Mesenchymal stem cell (in vitro differentiated cells and primary cell): ENCODE data around the gene P2RX5.

Experiments used
- DNase-seq: peaks from one replicate; pipeline ENCODE4 v3.0.0-alpha.2; 2013
- H2AFZ ChIP-seq: one replicate; pipeline ENCODE4 v1.6.1; 2013; ENCODE audit warnings: low read depth, mild to moderate bottlenecking, control low read depth, inconsistent platforms, low read length, moderate library complexity
- H2AK5ac ChIP-seq: 2 replicates; pipeline ENCODE4 v1.6.1; 2013; ENCODE audit warnings: low read length, moderate library complexity, mild to moderate bottlenecking, inconsistent platforms; ENCODE audit not compliant: severe bottlenecking
- H2BK120ac ChIP-seq: one replicate; pipeline ENCODE4 v1.6.1; 2013; ENCODE audit warnings: low read depth, mild to moderate bottlenecking, inconsistent platforms, low read length, moderate library complexity
- H2BK12ac ChIP-seq, 2 experiments: one replicate each; pipeline ENCODE4 v1.6.1; 2013; ENCODE audit warnings: inconsistent platforms in 2 of 2, low read length in 2 of 2, mild to moderate bottlenecking in 2 of 2, moderate library complexity in 2 of 2, control low read depth in 1 of 2
- H2BK15ac ChIP-seq: one replicate; pipeline ENCODE4 v1.6.1; 2013; ENCODE audit warnings: mild to moderate bottlenecking, low read depth, inconsistent platforms; ENCODE audit not compliant: poor library complexity, severe bottlenecking
- H2BK5ac ChIP-seq: 2 replicates; pipeline ENCODE4 v1.6.1; 2013; ENCODE audit warnings: low read depth, mild to moderate bottlenecking, low read length, control low read depth, inconsistent platforms; ENCODE audit not compliant: poor library complexity, severe bottlenecking
- H3K14ac ChIP-seq, 2 experiments: one replicate each; pipeline ENCODE4 v1.6.1; 2013; ENCODE audit warnings: inconsistent platforms in 2 of 2, low read length in 2 of 2, control low read depth in 1 of 2, mild to moderate bottlenecking in 1 of 2, moderate library complexity in 1 of 2
- H3K18ac ChIP-seq, 2 experiments: one replicate each; pipeline ENCODE4 v1.6.1; 2013; ENCODE audit warnings: inconsistent platforms in 2 of 2, low read length in 2 of 2, control low read depth in 1 of 2, low read depth in 1 of 2, mild to moderate bottlenecking in 1 of 2
- H3K23ac ChIP-seq, 2 experiments: one replicate each; pipeline ENCODE4 v1.6.1; 2013; ENCODE audit warnings: inconsistent platforms in 2 of 2, low read length in 2 of 2, mild to moderate bottlenecking in 2 of 2, moderate library complexity in 2 of 2, control low read depth in 1 of 2
- H3K27ac ChIP-seq: 2 replicates; pipeline ENCODE4 v1.5.1; 2013; ENCODE audit warnings: mild to moderate bottlenecking, moderate library complexity, low read length, control low read depth, inconsistent platforms; ENCODE audit not compliant: poor library complexity, severe bottlenecking
- H3K27me3 ChIP-seq, 2 experiments: 2 replicates each; pipeline versions ENCODE4 v1.6.1 to v1.7.0; 2013; ENCODE audit warnings: low read length in 2 of 2, mild to moderate bottlenecking in 2 of 2, moderate library complexity in 2 of 2, control low read depth in 1 of 2, inconsistent platforms in 1 of 2; ENCODE audit not compliant: control insufficient read depth in 1 of 2, insufficient read depth in 1 of 2
- H3K36me3 ChIP-seq, 2 experiments: 2 replicates each; pipeline versions ENCODE4 v1.6.1 to v1.7.0; 2013; ENCODE audit warnings: low read length in 2 of 2, control low read depth in 1 of 2, inconsistent platforms in 1 of 2, low read depth in 1 of 2, mild to moderate bottlenecking in 1 of 2; ENCODE audit not compliant: insufficient read depth in 2 of 2, control insufficient read depth in 1 of 2
- H3K4ac ChIP-seq, 2 experiments: one replicate each; pipeline ENCODE4 v1.6.1; 2013; ENCODE audit warnings: inconsistent platforms in 2 of 2, low read length in 2 of 2, mild to moderate bottlenecking in 2 of 2, moderate library complexity in 2 of 2, control low read depth in 1 of 2, low read depth in 1 of 2
- H3K4me1 ChIP-seq: 2 replicates; pipeline ENCODE4 v1.6.1; 2013; ENCODE audit warnings: low read depth, low read length, control low read depth; ENCODE audit not compliant: control insufficient read depth, insufficient read depth
- H3K4me2 ChIP-seq: 2 replicates; pipeline ENCODE4 v1.6.1; 2013; ENCODE audit warnings: low read length, mild to moderate bottlenecking, inconsistent platforms; ENCODE audit not compliant: poor library complexity, severe bottlenecking
- H3K4me3 ChIP-seq, 2 experiments: 2 replicates each; pipeline versions ENCODE4 v1.5.1 to v1.7.0; 2013; ENCODE audit warnings: low read length in 2 of 2, mild to moderate bottlenecking in 2 of 2, control low read depth in 1 of 2, low read depth in 1 of 2; ENCODE audit not compliant: insufficient read depth in 1 of 2
- H3K79me1 ChIP-seq: replicated peaks from 2 replicates; pipeline ENCODE4 v1.6.1; 2013; ENCODE audit warnings: mild to moderate bottlenecking, control low read depth, low read length, inconsistent platforms; ENCODE audit not compliant: poor library complexity, severe bottlenecking
- H3K9ac ChIP-seq: 2 replicates; pipeline ENCODE4 v1.7.0; 2013; ENCODE audit warnings: mild to moderate bottlenecking, low read length, moderate library complexity
- H3K9me3 ChIP-seq: 2 replicates; pipeline ENCODE4 v1.7.0; 2013; ENCODE audit warnings: mild to moderate bottlenecking, low read length; ENCODE audit not compliant: control insufficient read depth
- H4K8ac ChIP-seq: one replicate; pipeline ENCODE4 v1.6.1; 2013; ENCODE audit warnings: inconsistent platforms, mild to moderate bottlenecking, low read length, moderate library complexity
- H4K91ac ChIP-seq: one replicate; pipeline ENCODE4 v1.6.1; 2013; ENCODE audit warnings: mild to moderate bottlenecking, low read length, inconsistent platforms
- WGBS: methylation state at CpG from one replicate; pipeline ENCODE4 v1.1.7; 2013; ENCODE audit warnings: mixed read lengths; 5-methylcytosine and 5-hydroxymethylcytosine counted together

Gene P2RX5

GRCh38 chr17:3688852-3689261, 7.1 kb downstream of the P2RX5 start:
- H3K23ac ChIP-seq = no peak overlapping the region
- no peak overlapping the region for H2BK120ac ChIP-seq
- H3K14ac ChIP-seq = no peak overlapping the region
- no peaks in the 10 kb centered on the region for H3K9me3 ChIP-seq
- H3K9ac ChIP-seq = no peak overlapping the region
- H3K4me1 ChIP-seq = peaks cover 2% of the 10 kb centered on the region
- H3K4ac ChIP-seq = no peak overlapping the region
- H3K4me3 ChIP-seq = no peak overlapping the region
- H2BK12ac ChIP-seq = no peak overlapping the region
- no peak overlapping the region for H3K18ac ChIP-seq
- no peak overlapping the region for H3K4me2 ChIP-seq
- DNase-seq = no peak
- H4K91ac ChIP-seq = no peak overlapping the region
- no peak overlapping the region for H2AFZ ChIP-seq
- no peaks in the 10 kb centered on the region for H3K36me3 ChIP-seq
- H3K27ac ChIP-seq = no peak overlapping the region
- peaks cover 8 to 31% of the 10 kb centered on the region in 2 experiments for H3K27me3 ChIP-seq
- no peak overlapping the region for H2AK5ac ChIP-seq
- 93% methylated on average over 11 of the region's 14 CpGs for WGBS
- no peak overlapping the region for H4K8ac ChIP-seq
- H2BK5ac ChIP-seq = no peak overlapping the region
- H2BK15ac ChIP-seq = no peak overlapping the region
- H3K79me1 ChIP-seq = no peaks in the 10 kb centered on the region

DNA sequence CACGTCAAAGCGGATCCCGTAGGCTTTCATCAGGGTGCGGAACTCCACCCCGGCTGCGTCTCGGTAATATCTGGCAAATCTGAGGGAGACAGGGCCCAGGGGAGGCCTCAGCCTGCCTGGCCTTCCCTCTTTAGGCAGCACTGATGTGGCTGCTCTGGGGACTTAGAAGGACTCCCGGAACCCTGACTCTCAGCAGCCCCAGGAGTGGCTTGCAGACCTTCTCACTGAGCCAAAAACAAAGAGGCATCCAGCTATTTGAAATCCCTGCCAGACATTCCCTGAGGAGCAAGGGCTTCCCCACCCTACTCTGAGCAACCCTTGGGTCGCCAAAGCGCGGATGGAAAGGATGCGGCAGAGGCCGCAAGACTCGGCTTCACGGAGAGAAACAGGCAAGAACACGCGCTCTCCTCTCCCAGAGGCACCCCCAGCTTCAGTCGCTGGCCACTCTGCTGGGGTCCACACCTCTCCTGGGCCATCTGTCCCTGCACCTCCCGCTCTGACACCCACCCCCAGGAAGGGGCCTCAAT, 7.9 kb downstream of the P2RX5 start:
- DNase-seq = no peak
- H2BK120ac ChIP-seq = no peak overlapping the region
- H4K91ac ChIP-seq = no peak overlapping the region
- no peak overlapping the region for H2BK15ac ChIP-seq
- no peak overlapping the region for H2AFZ ChIP-seq
- no peak overlapping the region for H3K4ac ChIP-seq
- no peak overlapping the region for H3K18ac ChIP-seq
- no peak overlapping the region for H2BK5ac ChIP-seq
- H3K27me3 ChIP-seq = peaks cover 9 to 35% of the 10 kb centered on the region in 2 experiments
- peaks cover 2% of the 10 kb centered on the region for H3K4me1 ChIP-seq
- H3K36me3 ChIP-seq = no peaks in the 10 kb centered on the region
- WGBS = 53% methylated on average over 19 of the region's 19 CpGs
- no peak overlapping the region for H2AK5ac ChIP-seq
- H3K79me1 ChIP-seq = no peaks in the 10 kb centered on the region
- H4K8ac ChIP-seq = no peak overlapping the region
- H3K4me2 ChIP-seq = no peak overlapping the region
- no peak overlapping the region for H3K27ac ChIP-seq
- H3K14ac ChIP-seq = no peak overlapping the region
- no peak overlapping the region for H3K23ac ChIP-seq
- H3K9me3 ChIP-seq = no peaks in the 10 kb centered on the region
- H3K4me3 ChIP-seq = no peak overlapping the region
- H3K9ac ChIP-seq = no peak overlapping the region
- no peak overlapping the region for H2BK12ac ChIP-seq

DNA sequence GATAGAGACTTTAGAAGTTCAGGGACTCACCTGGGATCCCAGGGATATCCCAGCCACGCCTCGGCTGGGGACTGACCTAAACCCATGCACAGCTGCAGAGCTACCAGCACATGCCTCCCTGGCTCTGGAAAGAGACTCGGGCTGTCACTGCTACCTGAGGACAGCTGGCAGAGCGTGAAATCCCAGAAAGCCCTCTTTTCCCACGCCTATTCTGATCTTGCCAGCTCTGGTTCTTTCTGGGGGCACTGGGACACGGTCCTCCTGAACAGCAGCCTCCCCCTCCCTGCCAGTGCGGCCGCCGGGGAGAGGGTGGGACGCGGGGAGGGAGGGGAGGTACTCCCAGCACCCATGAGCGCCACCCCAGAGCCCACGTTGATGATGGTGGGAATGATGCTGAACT, 10.8 kb downstream of the P2RX5 start:
- H3K23ac ChIP-seq = no peak overlapping the region
- no peak overlapping the region for H3K4ac ChIP-seq
- H3K9me3 ChIP-seq = no peaks in the 10 kb centered on the region
- no peaks in the 10 kb centered on the region for H3K79me1 ChIP-seq
- DNase-seq = no peak
- H2AFZ ChIP-seq = no peak overlapping the region
- no peak overlapping the region for H3K4me2 ChIP-seq
- H3K18ac ChIP-seq = no peak overlapping the region
- no peak overlapping the region for H2BK15ac ChIP-seq
- no peak overlapping the region for H2BK5ac ChIP-seq
- peaks cover 20 to 40% of the 10 kb centered on the region in 2 experiments for H3K27me3 ChIP-seq
- no peak overlapping the region for H3K14ac ChIP-seq
- H4K91ac ChIP-seq = no peak overlapping the region
- no peak overlapping the region for H2BK12ac ChIP-seq
- no peak overlapping the region for H3K9ac ChIP-seq
- no peak overlapping the region for H2BK120ac ChIP-seq
- WGBS = 76% methylated on average over 11 of the region's 13 CpGs
- H4K8ac ChIP-seq = no peak overlapping the region
- peaks cover 2% of the 10 kb centered on the region for H3K4me1 ChIP-seq
- no peaks in the 10 kb centered on the region for H3K36me3 ChIP-seq
- no peak overlapping the region for H2AK5ac ChIP-seq
- H3K4me3 ChIP-seq = no peak overlapping the region
- H3K27ac ChIP-seq = no peak overlapping the region

GRCh38 chr17:3683054-3683511, 12.9 kb downstream of the P2RX5 start:
- no peak overlapping the region for H3K4me3 ChIP-seq
- no peaks in the 10 kb centered on the region for H3K79me1 ChIP-seq
- no peak overlapping the region for H2BK15ac ChIP-seq
- H2BK120ac ChIP-seq = no peak overlapping the region
- DNase-seq = peak; percentile 35
- peaks cover 20 to 48% of the 10 kb centered on the region in 2 experiments for H3K27me3 ChIP-seq
- no peak overlapping the region for H3K14ac ChIP-seq
- no peak overlapping the region for H2BK5ac ChIP-seq
- no peak overlapping the region for H3K23ac ChIP-seq
- H4K8ac ChIP-seq = no peak overlapping the region
- 44% methylated on average over 9 of the region's 10 CpGs for WGBS
- H3K4ac ChIP-seq = no peak overlapping the region
- H3K4me1 ChIP-seq = peaks cover 9% of the 10 kb centered on the region
- no peak overlapping the region for H2BK12ac ChIP-seq
- H3K9ac ChIP-seq = no peak overlapping the region
- H3K18ac ChIP-seq = no peak overlapping the region
- H3K9me3 ChIP-seq = no peaks in the 10 kb centered on the region
- H3K36me3 ChIP-seq = no peaks in the 10 kb centered on the region
- H3K4me2 ChIP-seq = no peak overlapping the region
- no peak overlapping the region for H3K27ac ChIP-seq
- no peak overlapping the region for H4K91ac ChIP-seq
- H2AK5ac ChIP-seq = no peak overlapping the region
- no peak overlapping the region for H2AFZ ChIP-seq
